Stimulated activated CD4-positive, alpha-beta T cell treated with anti-CD3 and anti-CD28 coated beads, Interleukin-12 subunit alpha, Interleukin-12 subunit beta, amount 100 ng/mL, for 4 hours (primary cell): ENCODE results near the gene TAL1.
A peak's percentile ranks its signal among the peaks of the same experiment; 100 is the strongest.
"Not testable (repeated sequence)": the region's sequence is repeated elsewhere in the genome, so short reads cannot be mapped to it uniquely, and the experiment has no call there.

ENCODE experiments used
- DNase-seq: peaks from one replicate; pipeline ENCODE4 v3.0.0-alpha.2; 2020

The TAL1 gene

DNA sequence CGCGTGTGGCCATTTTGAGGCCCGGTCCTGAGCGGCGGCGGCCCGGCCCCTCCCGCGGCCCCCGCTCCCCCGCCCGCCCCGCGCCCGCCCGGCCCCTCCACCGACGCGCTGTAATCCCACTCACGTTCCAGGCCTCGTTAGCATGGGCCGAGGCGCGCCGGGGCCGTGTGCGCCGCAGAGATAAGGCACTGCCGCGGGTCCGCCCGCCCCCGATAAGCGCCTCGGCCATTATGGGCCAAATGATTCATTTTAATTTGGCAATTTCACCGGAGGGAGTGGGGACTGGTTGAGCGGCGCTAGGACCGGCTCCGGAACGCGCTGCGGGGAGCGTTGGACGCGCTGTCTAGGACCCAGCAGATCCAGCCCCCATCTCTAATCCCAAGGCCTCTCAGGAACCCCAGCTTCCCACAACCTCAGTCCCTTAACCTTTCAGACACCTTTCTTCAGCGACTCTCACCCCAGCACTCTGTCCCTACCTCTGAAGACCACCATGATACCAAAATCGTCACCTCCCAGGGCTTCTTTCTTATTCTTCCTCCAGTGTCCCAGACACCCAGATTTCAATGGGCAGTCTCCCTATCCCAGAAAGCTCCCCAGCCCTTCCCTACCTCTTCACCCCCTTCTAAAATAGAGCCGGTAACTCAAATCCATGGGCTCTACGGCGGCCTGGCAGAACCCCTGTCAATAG, at the start of gene TAL1:
TSS of gene TAL1 (minus strand) at position 39 of the 688 bp plus-strand sequence. CDS start 6,337 bp downstream, outside the sequence.
- DNase-seq = no peak

DNA sequence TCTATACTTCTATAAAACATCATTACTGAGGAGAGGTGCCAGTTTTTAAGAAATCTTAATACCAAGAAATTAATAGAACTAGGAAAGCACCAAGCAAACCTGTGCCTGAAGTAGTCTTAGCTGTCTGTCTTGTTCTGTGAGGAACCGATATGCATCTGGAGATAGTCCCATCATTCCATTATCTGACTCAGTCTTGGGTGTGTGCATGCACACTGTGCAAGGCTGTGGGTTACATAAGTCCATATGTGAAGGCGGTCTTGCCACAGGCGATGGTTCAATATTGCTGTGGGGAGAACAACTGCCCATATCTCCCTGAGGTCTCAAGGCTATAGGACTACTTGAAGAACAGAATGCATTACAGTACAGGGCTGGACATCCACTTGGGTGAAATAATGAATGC, 48.1 kb upstream of the TAL1 start:
- no peak for DNase-seq

DNA sequence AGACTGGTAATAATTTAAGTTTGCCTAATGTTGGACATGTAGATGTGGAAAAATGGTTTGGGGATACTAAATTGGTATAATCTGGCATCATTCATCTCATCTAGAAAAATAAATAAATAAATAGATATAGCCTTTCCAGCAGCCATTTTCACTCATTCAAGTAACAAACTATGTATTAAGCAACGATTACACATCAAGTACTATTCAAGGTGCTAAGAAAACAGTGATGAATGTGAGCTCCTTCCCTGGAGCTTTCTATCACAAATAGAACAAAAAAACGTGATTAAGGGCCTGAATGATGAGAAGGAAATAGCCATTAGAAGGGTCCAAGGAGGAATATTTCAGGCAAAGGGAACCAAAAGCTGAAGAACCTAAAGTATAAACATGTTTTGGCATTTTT, 44.8 kb upstream of the TAL1 start:
- DNase-seq = no peak

DNA sequence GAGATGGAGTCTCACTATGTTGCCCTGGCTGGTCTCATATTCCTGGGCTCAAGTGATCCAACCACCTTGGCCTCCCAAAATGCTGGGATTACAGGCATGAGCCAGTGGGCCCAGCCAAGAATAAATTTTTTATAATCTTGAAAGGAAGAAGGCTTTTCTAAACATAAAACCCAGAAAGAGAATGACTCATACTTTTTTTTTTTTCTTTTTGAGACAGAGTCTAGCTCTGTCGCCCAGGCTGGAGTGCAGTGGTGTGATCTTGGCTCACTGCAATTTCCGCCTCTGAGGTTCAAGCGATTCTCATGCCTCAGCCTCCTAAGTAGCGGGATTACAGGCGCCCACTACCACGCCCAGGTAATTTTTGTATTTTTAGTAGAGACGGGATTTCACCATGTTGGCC, 43.8 kb upstream of the TAL1 start:
- not testable (repeated sequence) for DNase-seq

DNA sequence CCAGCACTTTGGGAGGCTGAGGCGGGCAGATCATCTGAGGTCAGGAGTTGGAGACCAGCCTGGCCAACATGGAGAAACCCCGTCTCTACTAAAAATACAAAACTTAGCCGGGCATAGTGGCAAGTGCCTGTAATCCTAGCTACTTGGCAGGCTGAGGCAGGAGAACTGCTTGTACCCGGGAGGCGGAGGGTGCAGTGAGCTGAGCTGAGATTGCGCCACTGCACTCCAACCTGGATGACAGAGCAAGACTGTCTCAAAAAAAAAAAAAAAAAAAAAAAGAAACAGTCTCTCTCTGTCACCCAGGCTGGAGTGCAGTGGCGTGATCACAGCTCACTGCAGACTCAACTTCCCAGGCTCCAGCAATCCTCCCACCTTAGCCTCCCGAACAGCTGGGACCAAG, 33.5 kb upstream of the TAL1 start:
- DNase-seq = not testable (repeated sequence)

DNA sequence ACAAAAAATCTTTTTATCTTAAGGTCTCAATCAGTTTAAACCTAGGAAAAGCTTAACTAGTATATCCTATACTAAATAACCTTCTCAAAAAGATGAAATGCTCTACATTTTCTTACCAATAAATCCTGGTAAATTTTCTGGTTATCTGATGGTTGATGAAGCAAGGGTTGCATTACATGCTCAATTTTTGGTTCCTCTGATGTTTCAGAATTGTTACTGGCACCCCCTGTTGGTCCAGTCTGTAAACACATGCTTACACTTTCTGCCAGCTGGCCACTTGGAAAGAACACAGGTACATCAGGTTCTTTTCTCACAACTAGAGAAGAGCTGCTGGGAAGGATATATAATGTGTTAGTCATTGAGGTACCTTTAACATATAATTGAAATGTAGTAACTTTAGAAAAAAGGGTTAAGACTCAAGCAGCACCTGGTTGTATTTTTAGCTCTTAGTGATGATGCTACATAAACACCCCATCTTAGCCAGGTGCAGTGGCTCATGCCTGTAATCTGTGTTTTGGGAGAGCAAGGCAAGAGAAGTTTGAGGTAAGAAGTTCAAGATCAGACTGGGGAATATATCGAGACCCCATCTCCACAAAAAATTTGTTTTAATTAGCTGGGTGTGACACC, 30.9 kb upstream of the TAL1 start:
- peak; percentile 7 for DNase-seq

DNA sequence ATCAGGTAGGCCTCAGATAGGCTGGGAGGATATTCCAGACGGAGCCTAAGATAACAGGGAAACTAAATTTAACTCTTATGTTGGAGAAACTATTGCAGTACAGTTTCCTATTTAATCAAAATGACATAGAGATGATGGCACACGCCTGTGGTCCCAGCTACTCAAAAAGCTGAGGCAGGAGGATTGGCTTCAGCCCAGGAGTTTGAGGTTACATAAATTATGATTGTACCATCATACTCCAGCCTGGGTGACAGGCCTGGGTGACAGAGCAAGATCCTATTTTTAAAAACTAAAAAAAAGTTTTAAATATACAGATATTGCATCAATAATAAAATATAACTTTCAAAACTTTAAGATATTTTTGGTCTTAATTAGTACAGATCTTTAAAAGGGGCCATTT, 25.2 kb upstream of the TAL1 start:
- no peak for DNase-seq

DNA sequence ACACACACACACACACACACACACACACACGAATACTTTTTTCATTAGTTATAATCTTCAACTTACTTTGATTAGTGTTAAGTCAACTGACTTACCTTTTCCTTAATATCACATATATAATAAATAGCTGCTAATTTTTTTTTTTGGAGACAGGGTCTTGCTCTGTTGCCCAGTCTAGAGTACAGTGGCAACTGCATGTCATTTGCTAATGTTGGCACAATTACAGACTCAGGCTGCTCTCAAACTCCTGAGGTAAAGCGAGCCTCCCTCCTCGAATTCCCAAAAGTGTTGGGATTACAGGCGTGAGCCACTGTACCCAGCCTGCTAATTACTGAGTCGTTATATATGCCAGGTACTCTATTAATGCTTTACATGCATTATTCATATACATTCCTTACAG, 20.8 kb upstream of the TAL1 start:
- no peak for DNase-seq

DNA sequence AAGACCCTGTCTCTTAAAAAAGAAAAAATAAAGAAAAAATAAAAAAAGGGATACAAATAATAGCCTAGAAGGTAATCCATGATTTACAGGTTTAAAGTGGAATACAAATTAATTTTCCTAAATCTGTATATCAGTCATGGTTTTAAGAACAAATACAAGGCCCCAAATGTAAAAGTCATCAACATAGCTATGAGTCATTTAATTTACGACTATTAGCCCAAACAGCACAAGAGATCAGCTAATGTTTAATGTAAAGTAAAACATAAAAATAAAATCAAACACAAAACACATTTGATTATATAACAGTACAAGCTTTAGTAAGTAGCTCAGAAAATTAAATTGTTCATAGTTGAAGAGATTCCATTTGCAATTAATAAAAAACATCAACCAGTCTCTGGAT, 20.3 kb upstream of the TAL1 start:
- DNase-seq = no peak

DNA sequence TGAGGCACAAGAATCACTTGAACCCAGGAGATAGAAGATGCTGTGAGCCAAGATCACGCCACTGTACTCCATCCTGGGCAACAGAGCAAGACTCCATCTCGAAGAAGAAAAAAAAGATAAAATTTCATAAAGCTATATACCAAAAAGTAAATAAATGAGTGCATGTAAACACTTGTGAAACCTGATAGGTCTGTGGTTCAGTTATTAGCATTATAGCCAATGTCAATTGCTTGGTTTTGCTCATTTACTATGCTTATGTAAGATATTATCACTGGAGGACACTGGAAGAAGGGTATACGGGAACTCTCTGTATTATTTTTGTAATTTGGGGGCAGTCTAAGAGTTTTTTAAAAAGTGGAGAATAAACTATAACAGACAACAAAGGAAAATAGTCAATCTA, 17.7 kb upstream of the TAL1 start:
- no peak for DNase-seq

DNA sequence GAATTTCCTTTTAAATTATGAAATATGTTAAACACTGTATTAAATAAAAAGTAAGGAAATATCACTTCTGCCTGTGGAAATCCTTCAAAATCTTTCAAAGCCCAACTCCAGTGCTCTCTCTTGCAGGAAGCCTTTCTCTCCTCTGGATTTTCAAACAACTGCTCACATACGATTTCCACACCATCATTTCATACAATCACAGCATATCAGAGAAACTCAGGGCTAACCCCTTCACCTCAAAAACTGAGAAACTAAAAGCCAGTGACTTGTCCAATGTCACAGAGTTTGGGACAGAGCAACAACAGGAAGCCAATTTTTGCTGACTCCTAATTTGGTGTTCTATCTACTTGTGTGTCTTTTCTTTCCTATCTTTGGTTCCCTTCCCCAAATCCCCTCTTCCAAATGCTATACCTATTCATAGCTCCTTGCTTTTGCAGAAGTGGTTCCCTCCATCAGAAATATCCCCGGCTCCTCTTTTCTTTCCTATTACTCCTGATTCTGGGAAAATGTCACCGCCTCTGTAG, 12.4 kb upstream of the TAL1 start:
- DNase-seq = no peak

DNA sequence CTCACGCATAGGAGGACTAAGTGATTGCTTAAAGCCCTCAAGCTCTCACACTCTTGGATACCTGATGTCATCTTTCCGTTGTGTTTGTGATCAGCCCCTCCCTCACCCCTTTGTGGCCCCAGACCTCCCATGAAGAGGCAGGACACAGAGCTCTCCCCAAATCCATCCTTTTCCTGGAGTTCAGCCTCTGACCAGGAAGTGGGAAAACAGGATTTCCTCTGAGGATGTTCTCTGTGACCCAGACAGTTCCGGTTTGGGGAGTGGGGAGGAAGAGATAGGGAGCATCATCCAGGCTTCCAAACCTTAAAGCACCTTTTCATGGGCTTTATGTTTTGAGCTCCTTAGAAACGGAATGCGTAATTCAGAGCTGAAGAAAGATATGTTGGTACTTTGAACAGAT, 11.9 kb upstream of the TAL1 start:
- no peak for DNase-seq

DNA sequence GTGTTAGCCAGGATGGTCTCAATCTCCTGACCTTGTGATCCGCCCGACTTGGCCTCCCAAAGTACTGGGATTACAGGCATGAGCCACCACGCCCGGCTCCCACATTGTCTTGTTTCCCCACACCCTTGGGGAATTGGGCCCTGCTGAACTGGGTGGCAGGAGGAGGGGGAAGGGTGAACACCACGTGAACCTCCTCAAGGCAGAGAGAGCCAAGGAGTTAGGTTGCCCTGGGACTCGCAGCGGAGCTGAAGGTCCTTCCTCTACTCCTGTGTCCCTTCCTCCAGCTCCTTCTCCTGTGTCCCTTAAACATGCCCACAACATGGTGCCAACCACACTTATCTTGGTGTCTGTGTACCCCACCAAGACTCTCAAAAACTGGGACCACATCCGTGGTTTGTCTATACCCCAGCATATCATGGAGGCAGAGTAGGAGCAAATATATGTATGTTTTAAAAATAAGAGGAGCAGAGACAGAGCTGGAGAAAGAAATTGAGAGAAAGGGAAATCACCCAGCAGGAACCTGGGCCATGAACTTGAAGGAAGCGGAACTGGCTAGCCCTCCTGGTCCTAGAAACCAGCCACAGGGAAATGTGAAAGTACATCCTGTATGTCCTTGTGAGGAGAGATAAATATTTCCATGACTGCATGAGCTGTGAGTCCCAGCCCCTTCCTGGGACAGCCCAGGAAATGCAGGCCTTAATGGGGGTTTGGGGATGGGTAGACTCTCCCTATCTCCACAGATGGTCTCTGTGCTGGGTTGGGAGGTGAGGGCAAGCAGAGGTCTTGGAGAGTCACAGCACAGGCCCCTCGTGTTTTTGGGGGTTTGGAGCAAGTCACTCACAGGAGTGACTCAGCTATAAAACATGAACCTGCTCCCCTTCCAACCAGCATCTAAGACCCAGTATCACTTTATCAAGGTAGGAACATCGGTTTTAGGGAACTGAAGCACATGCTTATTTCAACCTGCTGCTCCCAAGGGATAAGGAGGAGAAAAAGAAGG, 9.4 kb upstream of the TAL1 start:
- no peak for DNase-seq

DNA sequence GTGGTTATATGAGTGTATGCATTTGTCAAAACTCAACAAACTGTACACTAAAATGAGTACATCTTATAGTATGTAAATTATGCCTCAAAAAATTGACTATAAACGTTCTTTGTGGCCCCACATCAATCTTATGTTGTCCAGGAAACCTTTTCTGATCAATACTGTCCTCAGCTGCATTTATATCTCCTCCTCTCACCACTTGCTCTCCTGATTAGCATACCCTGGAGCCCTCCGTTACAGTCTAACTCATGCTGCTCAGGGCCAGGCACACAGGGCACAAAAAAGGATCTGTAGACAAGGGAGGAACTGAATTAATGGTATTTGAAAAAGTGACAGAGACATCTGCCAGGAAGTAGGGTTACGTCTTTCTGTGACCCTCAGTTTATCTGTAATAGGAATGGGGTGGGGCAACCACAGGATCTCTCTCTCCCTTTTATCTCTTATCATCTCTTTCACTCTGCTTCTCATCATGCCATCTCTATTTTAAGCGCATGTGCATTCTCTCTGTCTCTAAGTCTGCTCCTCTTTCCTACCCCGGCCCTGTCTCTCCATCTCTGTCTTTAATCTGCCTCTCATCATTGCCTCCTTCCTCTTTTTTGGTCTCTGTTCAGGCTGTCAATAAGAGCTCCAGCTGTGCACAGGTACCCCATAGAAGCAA, 7.0 kb upstream of the TAL1 start:
- no peak for DNase-seq

DNA sequence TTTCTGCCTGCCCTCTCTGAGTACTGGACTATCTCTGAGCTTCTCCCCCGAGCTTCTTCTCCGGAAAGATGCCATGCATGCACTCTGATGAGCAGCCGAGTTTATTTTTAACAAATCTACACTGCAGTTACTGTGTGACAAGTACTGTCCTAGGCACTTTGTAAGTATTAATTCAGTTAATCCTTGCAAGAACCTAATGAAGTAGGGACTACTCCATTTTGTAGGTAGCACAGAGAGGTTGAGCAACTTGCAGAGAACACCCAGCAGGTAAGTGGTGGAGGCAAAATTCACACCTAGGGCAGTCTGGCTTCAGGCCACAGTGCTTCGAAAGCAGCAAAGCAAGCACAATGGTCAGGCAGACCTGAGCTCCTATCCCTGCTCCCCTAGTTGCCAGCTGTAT, 3.8 kb upstream of the TAL1 start:
- DNase-seq = no peak

DNA sequence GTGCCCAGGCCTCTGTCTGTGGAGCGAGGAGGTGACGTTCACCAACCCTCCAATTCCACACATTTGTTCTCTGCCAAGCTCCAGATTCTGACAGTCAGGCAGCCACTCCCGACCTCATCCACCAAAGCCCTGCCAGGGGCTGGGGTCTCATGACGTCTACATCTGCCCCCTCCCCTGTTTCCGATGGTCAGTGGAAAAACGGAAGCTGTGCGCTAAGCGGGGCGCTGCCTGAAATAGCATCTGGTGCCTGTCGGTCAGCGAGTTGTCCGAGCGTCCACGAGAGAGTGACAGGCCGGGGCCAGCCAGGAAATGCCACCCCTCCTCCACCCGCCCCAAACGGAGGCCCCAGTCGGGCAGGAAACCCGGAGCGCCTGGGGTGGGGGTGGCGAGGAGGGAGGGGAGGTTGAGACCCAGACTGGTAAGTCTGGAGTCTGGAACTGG, 3.2 kb upstream of the TAL1 start:
- no peak for DNase-seq

DNA sequence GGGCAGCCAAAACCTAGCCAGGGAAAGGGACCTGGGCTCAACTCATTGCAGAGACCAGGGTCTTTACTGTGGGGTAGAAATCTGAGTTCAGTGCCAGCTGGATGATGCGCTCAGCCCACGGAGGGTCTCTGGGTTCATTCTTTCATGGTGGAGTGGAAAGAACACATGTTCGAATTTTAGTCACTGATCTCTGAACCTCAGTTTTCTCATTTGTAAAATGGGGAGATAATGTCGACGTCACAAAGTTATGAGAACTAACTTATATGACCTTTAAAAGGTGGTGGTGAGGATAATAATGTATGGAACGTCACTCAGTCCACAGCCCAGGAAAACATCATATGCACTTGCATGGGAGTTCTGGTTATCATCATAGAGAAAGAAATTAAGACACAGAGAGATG, 1.2 kb upstream of the TAL1 start:
- no peak for DNase-seq

DNA sequence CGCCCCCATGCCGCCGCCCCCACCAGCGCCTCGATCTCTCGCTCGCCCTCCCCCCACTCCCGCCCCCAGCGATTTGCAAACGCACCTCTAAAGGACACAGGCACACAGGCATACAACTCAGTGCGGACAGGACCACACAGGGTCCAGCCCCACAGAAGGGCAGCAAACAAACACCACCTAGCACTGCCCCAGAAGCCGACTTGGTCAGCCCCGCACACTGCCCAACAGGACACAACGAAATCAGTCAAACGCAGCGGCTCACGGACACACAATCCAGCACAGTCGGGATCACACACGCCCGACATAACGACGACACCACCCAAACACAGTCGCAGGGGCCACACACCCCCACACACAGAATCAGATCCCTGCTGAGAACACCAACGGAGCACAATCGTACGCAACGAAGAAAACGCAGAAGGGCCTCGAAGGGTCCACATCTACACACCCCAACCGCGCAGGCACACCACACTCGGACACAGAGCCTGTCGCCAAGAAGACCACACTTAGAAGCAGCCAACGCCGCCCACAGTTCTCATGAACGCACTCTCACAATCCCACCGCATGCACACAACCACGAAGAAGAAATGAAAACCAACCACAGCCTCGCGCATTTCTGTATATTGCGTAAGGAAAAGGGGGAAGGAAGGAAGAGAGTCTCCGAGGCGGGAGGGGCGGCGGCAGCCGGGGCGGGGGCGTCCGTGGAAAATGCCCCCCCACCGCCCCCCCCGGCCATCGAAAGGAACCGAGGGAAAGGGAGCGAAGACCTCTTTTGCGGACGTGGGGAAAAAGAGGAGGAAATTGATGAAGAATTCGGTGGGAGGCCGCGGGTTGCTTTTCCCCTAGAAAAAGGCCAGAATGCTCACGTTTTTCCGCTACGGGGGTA, 481 bp downstream of the TAL1 start:
- DNase-seq = no peak

DNA sequence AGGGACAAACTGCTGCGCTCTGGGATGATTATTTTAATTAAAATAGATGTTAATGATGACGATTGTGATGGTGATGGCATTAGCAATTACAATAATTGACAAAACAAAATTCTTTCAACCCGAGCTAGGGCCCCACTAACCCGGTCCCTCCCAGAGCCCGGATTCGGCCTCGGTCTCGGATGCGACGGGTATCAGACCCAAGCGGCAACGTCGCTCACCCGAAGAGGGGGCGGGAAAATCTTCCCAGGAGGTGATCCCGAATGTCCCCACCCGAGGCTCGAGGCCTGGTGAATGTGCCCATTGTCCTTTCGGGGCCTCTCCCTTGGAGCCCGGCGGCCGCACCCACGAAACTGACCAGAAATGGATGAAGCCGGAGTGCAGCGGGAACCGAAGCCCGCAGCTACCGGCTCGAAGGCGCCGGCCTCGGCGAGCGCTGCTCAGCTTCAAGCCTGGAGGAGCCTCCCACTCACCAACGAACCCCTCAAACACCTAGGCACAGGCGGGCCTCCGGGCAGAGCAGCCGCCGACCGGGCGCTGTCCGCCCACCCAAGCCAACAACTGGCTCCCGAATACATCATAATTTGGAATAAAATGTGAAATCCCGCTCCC, 1.2 kb downstream of the TAL1 start:
- DNase-seq = no peak

DNA sequence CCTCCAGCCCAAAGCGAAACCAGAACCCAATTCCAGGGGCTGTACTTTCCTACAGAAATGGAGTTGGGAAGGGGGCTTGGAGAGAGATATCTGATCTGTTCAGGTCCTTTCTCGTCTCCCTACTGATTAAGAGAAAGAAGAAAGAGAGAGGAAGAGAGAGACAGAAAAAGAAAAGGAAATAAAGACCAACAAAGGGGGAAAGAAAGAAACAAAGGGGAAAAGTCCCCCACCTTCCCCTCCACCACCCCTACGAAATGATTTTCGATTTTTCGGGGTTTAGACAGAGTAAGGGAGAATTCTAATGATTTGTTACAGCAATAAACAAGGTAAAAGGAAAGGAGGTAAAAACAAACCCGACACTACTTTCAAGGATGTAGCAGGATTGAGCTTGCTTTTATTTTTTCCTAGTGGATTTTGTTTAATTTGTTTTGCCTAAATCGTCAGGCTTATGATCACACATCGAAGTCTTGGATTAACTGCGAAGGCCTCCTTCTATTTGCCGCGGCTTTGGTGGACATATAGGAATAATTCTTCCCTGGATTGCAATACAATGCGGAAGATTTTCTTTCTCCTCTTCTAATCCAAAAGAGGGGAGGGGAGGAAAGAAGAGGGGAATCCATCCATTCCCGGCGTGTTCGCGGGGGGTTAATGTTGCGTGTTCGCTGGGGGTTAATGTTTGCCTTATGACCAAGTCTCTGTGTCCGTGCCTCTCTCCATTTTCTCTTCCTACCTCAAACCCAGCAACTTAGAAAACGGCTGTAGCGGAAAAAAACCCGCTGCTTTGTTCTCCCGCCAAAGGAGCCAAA, 1.9 kb downstream of the TAL1 start:
- no peak for DNase-seq
